SK-N-SH (cell line): Measurements from ENCODE around the gene RYR3. TPM values are rescaled to one million over a fixed set of nuclear protein-coding genes. Genes with fewer than 3 reads are reported as not detected.
A peak's percentile ranks its signal among the peaks of the same experiment; 100 is the strongest.

Experiments
- CTCF ChIA-PET: fragments of 300-600, 350-600 bp; formaldehyde crosslinking; extraction: SDS; loops from one replicate; lab custom pipeline; 2021; lab: Yijun Ruan, JAX
- POLR2A ChIA-PET: fragments of 350-600 bp; sonication (Branson Sonifier 250); formaldehyde crosslinking; extraction: SDS; loops from one replicate; lab custom pipeline; 2020; ENCODE audit warnings: antibody characterized with exemption, inconsistent platforms; lab: Yijun Ruan, JAX
- DNase-seq: peaks from one replicate; pipeline ENCODE4 v3.0.0; 2012
- H2AFZ ChIP-seq: fragments of 200-600 bp; sonication (generic); 2 replicates; pipeline ENCODE4 v1.8.1; 2016; ENCODE audit warnings: antibody characterized with exemption, mild to moderate bottlenecking, low read depth
- H3F3A ChIP-seq: fragments of 200-600 bp; sonication (generic); replicated peaks from 2 replicates; pipeline ENCODE3; 2016; ENCODE audit warnings: antibody characterized with exemption, mild to moderate bottlenecking; ENCODE audit not compliant: insufficient read depth
- H3K27ac ChIP-seq, 2 experiments: fragments of 200-500 bp in 1 of 2; fragments of 200-600 bp in 1 of 2; sonication (Bioruptor generic) in 1 of 2; sonication (generic), shearing (Covaris generic) in 1 of 2; 2 replicates each; pipeline versions ENCODE4 v1.5.1 to v1.6.1; 2014 to 2016; ENCODE audit warnings: low read depth in 2 of 2, inconsistent platforms in 1 of 2, low read length in 1 of 2, mild to moderate bottlenecking in 1 of 2, mixed read lengths in 1 of 2
- H3K27me3 ChIP-seq: fragments of 200-600 bp; sonication (generic), shearing (Covaris generic); 2 replicates; pipeline ENCODE4 v1.6.1; 2016; ENCODE audit warnings: mixed run types; ENCODE audit not compliant: insufficient read depth
- H3K36me3 ChIP-seq, 2 experiments: fragments of 200-500 bp in 1 of 2; fragments of 200-600 bp in 1 of 2; sonication (Bioruptor generic) in 1 of 2; sonication (generic) in 1 of 2; replicated peaks in 1 of 2; 2 replicates each; pipeline versions ENCODE3 to v1.5.1; 2014 to 2016; ENCODE audit warnings: low read length in 1 of 2, mild to moderate bottlenecking in 1 of 2; ENCODE audit not compliant: insufficient read depth in 2 of 2, control insufficient read depth in 1 of 2
- H3K4me1 ChIP-seq, 2 experiments: fragments of 200-500 bp in 1 of 2; fragments of 200-600 bp in 1 of 2; sonication (Bioruptor generic) in 1 of 2; sonication (generic), shearing (Covaris generic) in 1 of 2; 2 replicates each; pipeline versions ENCODE4 v1.5.1 to v1.6.1; 2014 to 2016; ENCODE audit warnings: low read depth in 1 of 2, low read length in 1 of 2, mixed run types in 1 of 2; ENCODE audit not compliant: insufficient read depth in 2 of 2, control insufficient read depth in 1 of 2
- H3K4me2 ChIP-seq: fragments of 200-600 bp; sonication (generic), shearing (Covaris generic); 2 replicates; pipeline ENCODE4 v1.6.1; 2017; ENCODE audit warnings: mixed run types
- H3K4me3 ChIP-seq, 2 experiments: fragments of 200-500 bp in 1 of 2; fragments of 200-600 bp in 1 of 2; sonication (Bioruptor generic) in 1 of 2; sonication (generic), shearing (Covaris generic) in 1 of 2; 2 replicates each; pipeline versions ENCODE4 v1.5.1 to v1.8.1; 2014 to 2016; ENCODE audit warnings: low read depth in 2 of 2, inconsistent platforms in 1 of 2, low read length in 1 of 2, mild to moderate bottlenecking in 1 of 2, mixed read lengths in 1 of 2, moderate library complexity in 1 of 2
- H3K79me2 ChIP-seq: fragments of 200-600 bp; sonication (generic); 2 replicates; pipeline ENCODE4 v1.8.1; 2017; ENCODE audit warnings: mild to moderate bottlenecking; ENCODE audit not compliant: insufficient read depth
- H3K9ac ChIP-seq: fragments of 200-600 bp; sonication (generic); 2 replicates; pipeline ENCODE4 v1.6.1; 2017; ENCODE audit warnings: mixed run types
- H3K9me2 ChIP-seq: fragments of 200-600 bp; sonication (generic); 2 replicates; pipeline ENCODE4 v1.6.1; 2017; ENCODE audit warnings: mixed run types
- H3K9me3 ChIP-seq: fragments of 200-600 bp; sonication (generic); 2 replicates; pipeline ENCODE4 v1.6.1; 2017; ENCODE audit warnings: mixed run types, mild to moderate bottlenecking, moderate library complexity
- H4K20me1 ChIP-seq: fragments of 200-600 bp; sonication (generic); 2 replicates; pipeline ENCODE4 v1.6.1; 2017; ENCODE audit warnings: mild to moderate bottlenecking, mixed run types; ENCODE audit not compliant: insufficient read depth
- CTCF ChIP-seq: fragments of 200-600 bp; sonication (generic); IDR thresholded peaks from 2 replicates; pipeline ENCODE4 v1.6.1; 2017; ENCODE audit warnings: antibody characterized with exemption, mild to moderate bottlenecking, moderate library complexity
- JUND ChIP-seq: IDR thresholded peaks from 2 replicates; pipeline ENCODE4 v1.4.0; 2012
- MXI1 ChIP-seq: IDR thresholded peaks from 2 replicates; pipeline ENCODE4 v1.6.1; 2012; ENCODE audit warnings: mild to moderate bottlenecking, low read depth, low read length, improper control_type of control experiment
- RAD21 ChIP-seq: IDR thresholded peaks from 2 replicates; pipeline ENCODE4 v1.6.1; 2012; ENCODE audit warnings: mild to moderate bottlenecking, low read length
- RXRA ChIP-seq: IDR thresholded peaks from 2 replicates; pipeline ENCODE4 v1.4.0; 2012; ENCODE audit warnings: low read depth, mild to moderate bottlenecking, borderline replicate concordance
- TAF1 ChIP-seq: IDR thresholded peaks from 2 replicates; pipeline ENCODE4 v1.6.1; 2012; ENCODE audit warnings: low read depth, mild to moderate bottlenecking, low read length, moderate library complexity, borderline replicate concordance
- YY1 ChIP-seq: IDR thresholded peaks from 2 replicates; pipeline ENCODE4 v1.4.0; 2012; ENCODE audit warnings: low read depth, mild to moderate bottlenecking
- whole genome bisulfite sequencing: methylation state at CpG from one replicate; pipeline ENCODE4 v1.1.6; 2017; ENCODE audit warnings: low lambda C conversion rate; 5-methylcytosine and 5-hydroxymethylcytosine counted together
- polyA plus RNA-seq, 3 experiments: library from polyadenylated mRNA; depleted of rRNA; stranded (reverse); fragments of >200 nt; gene quantifications; 2 replicates each; pipeline ENCODE4 v1.2.3, GENCODE V29; 2012
- TF ChIP-seq, protein P1 (sequence below): IDR thresholded peaks from 2 replicates; pipeline ENCODE4 v1.6.1; 2012; ENCODE audit warnings: mild to moderate bottlenecking, low read depth, low read length, moderate library complexity
- TF ChIP-seq, protein P2 (sequence below): IDR thresholded peaks from 2 replicates; pipeline ENCODE4 v1.4.0; 2012; ENCODE audit warnings: low read depth, borderline replicate concordance
- TF ChIP-seq, protein P3 (sequence below): IDR thresholded peaks from 2 replicates; pipeline ENCODE4 v1.4.0; 2012; ENCODE audit warnings: low read depth, borderline replicate concordance
- TF ChIP-seq, protein P4 (sequence below): fragments of 150-350 bp; IDR thresholded peaks from 2 replicates; pipeline ENCODE4 v1.6.1; 2017; ENCODE audit warnings: antibody characterized with exemption, low read length, low read depth, borderline replicate concordance

Gene RYR3
- polyA plus RNA-seq, 1 of the 3 experiments (the other 2 are of a cell fraction) = 0.02 TPM

GRCh38 chr15:33757516-33758232, 446.9 kb downstream of the RYR3 start:
- no peaks in the 10 kb centered on the region for H3K36me3 ChIP-seq
- peaks cover 8% of the 10 kb centered on the region; the same call in 1 of the 2 replicates for H3K27me3 ChIP-seq
- H3K4me2 ChIP-seq = no peak overlapping the region
- 41% methylated on average over 11 of the region's 13 CpGs for WGBS
- no peaks in the 10 kb centered on the region for H3F3A ChIP-seq
- H3K27ac ChIP-seq = no peak overlapping the region
- H3K9me3 ChIP-seq = no peaks in the 10 kb centered on the region
- TF ChIP-seq JUND (no peak), RXRA (no peak)
- TF ChIP-seq, protein P1, sequence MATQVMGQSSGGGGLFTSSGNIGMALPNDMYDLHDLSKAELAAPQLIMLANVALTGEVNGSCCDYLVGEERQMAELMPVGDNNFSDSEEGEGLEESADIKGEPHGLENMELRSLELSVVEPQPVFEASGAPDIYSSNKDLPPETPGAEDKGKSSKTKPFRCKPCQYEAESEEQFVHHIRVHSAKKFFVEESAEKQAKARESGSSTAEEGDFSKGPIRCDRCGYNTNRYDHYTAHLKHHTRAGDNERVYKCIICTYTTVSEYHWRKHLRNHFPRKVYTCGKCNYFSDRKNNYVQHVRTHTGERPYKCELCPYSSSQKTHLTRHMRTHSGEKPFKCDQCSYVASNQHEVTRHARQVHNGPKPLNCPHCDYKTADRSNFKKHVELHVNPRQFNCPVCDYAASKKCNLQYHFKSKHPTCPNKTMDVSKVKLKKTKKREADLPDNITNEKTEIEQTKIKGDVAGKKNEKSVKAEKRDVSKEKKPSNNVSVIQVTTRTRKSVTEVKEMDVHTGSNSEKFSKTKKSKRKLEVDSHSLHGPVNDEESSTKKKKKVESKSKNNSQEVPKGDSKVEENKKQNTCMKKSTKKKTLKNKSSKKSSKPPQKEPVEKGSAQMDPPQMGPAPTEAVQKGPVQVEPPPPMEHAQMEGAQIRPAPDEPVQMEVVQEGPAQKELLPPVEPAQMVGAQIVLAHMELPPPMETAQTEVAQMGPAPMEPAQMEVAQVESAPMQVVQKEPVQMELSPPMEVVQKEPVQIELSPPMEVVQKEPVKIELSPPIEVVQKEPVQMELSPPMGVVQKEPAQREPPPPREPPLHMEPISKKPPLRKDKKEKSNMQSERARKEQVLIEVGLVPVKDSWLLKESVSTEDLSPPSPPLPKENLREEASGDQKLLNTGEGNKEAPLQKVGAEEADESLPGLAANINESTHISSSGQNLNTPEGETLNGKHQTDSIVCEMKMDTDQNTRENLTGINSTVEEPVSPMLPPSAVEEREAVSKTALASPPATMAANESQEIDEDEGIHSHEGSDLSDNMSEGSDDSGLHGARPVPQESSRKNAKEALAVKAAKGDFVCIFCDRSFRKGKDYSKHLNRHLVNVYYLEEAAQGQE = no peak
- TF ChIP-seq, protein P2, sequence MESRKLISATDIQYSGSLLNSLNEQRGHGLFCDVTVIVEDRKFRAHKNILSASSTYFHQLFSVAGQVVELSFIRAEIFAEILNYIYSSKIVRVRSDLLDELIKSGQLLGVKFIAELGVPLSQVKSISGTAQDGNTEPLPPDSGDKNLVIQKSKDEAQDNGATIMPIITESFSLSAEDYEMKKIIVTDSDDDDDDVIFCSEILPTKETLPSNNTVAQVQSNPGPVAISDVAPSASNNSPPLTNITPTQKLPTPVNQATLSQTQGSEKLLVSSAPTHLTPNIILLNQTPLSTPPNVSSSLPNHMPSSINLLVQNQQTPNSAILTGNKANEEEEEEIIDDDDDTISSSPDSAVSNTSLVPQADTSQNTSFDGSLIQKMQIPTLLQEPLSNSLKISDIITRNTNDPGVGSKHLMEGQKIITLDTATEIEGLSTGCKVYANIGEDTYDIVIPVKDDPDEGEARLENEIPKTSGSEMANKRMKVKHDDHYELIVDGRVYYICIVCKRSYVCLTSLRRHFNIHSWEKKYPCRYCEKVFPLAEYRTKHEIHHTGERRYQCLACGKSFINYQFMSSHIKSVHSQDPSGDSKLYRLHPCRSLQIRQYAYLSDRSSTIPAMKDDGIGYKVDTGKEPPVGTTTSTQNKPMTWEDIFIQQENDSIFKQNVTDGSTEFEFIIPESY = no peak
- no peaks in the 10 kb centered on the region for H4K20me1 ChIP-seq
- H3K4me3 ChIP-seq = no peak overlapping the region
- no peaks in the 10 kb centered on the region for H3K79me2 ChIP-seq
- CTCF ChIA-PET = interaction anchor here (1.1 to 1.5 kb wide), 3 partner anchors 20 to 206 kb away, joined by 3 to 6 read pairs (median 4); no protein-coding TSS in a partner anchor
- no peaks in the 10 kb centered on the region for H3K9me2 ChIP-seq
- no peak for DNase-seq
- no peak overlapping the region for H2AFZ ChIP-seq
- no peaks in the 10 kb centered on the region for H3K4me1 ChIP-seq
- no peak overlapping the region for H3K9ac ChIP-seq
- POLR2A ChIA-PET = no interaction called here

DNA sequence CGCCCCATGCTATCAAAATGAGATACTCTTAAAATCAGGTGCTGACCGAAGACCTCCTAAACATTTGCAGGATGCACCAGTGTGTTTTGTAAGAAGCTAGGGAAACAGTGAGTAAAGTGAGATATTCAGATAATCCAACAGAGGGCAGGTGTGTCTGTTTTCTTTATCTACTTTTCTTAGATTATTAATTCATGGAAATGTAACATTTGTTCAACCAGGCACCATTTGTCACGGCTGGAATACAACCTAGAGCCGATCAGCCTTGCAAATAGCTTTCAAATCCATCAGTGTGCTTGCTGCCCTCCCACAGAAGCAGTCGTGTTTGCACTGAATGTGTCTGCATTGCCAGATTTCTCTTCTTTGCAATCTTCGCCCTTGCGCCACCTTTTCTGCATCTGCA, 455.6 kb downstream of the RYR3 start:
- Histone ChIP-seq H3K4me1 (no peaks in the 10 kb centered on the region), H4K20me1 (no peaks in the 10 kb centered on the region), H3K9me2 (no peaks in the 10 kb centered on the region), H3F3A (no peaks in the 10 kb centered on the region), H3K36me3 (no peaks in the 10 kb centered on the region), H3K27ac (no peak overlapping the region), H2AFZ (no peak overlapping the region), H3K4me2 (no peak overlapping the region), H3K4me3 (no peak overlapping the region), H3K27me3 (no peaks in the 10 kb centered on the region), H3K9ac (no peak overlapping the region), H3K9me3 (no peaks in the 10 kb centered on the region), H3K79me2 (no peaks in the 10 kb centered on the region)
- DNase-seq = no peak
- ChIA-PET CTCF (interaction anchor here (0.7 to 2.3 kb wide), 7 partner anchors 17 to 527 kb away, joined by 3 to 8 read pairs (median 3); no protein-coding TSS in a partner anchor), POLR2A (no interaction called here)
- no peak for TF ChIP-seq YY1
- peak; percentile 39 for TF ChIP-seq CTCF
- no peak for TF ChIP-seq MXI1
- TF ChIP-seq, protein P3, sequence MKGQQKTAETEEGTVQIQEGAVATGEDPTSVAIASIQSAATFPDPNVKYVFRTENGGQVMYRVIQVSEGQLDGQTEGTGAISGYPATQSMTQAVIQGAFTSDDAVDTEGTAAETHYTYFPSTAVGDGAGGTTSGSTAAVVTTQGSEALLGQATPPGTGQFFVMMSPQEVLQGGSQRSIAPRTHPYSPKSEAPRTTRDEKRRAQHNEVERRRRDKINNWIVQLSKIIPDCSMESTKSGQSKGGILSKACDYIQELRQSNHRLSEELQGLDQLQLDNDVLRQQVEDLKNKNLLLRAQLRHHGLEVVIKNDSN = no peak
- 0 out of 2 replicates have a peak, but pooled peaks have one; percentile 6 for TF ChIP-seq RAD21
- TF ChIP-seq TAF1 = no peak
- TF ChIP-seq, protein P4, sequence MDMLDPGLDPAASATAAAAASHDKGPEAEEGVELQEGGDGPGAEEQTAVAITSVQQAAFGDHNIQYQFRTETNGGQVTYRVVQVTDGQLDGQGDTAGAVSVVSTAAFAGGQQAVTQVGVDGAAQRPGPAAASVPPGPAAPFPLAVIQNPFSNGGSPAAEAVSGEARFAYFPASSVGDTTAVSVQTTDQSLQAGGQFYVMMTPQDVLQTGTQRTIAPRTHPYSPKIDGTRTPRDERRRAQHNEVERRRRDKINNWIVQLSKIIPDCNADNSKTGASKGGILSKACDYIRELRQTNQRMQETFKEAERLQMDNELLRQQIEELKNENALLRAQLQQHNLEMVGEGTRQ = no peak
- no peak for TF ChIP-seq RXRA
- WGBS = 66% methylated on average over 7 of the region's 7 CpGs
